ENCODE measurements around the gene PCSK1N.
"Not testable (repeated sequence)": the region's sequence is repeated elsewhere in the genome, so short reads cannot be mapped to it uniquely, and the experiment has no call there.

Gene PCSK1N

DNA sequence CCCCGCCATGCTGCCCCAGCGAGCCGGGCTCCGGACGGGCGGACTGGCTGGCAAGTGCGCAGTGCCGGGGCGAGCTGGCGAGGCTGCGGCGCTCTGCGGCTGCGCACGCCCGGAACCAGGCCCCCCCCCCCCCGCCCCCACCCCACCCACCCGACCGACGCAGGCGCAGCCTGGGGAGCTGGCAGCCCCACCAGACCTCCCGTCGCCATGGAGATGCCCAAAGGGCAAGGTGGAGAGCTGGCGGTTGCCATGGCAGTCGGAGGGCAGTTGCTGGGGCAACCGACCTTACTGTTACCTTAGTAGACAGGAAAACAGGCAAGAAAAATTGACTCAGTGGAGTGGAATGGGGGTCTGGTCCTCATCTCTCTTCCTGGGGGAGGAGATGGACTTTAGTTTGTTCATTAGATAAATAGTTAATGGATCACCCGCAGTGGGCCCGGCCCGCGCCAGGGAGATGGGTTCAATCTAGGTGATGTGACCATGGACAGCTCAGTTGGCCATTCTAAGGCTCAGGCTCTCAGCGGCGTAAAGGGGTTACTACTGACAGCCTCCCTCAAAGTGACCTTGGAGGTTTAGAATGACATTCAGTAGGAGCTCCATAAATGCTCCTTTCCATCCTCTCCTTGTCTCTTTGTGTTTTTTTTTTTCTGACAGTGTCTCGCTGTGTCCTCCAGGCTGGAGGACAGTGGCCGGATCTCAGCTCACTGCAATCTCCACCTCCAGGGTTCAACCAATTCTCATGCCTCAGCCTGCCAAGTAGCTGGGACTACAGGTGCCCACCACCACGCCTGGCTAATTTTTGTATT is at the start of gene PCSK1N:
PCSK1N (minus strand) TSS at position 87 of the 806 bp plus-strand sequence; CDS start at position 9, 78 bp downstream.
- Histone ChIP-seq H3K9me3 (ENCODE audit: insufficient read depth, low read depth, low read length) (no peaks in the 10 kb centered on the region), H3F3A (ENCODE audit: low read depth) (no peaks in the 10 kb centered on the region), H3K79me2 (ENCODE audit: insufficient read depth, low read length) (no peaks in the 10 kb centered on the region), H4K20me1 (ENCODE audit: insufficient read depth, low read length, poor library complexity, severe bottlenecking) (no peaks in the 10 kb centered on the region), H3K9me2 (replicated peaks; ENCODE audit: low read depth, low read length) (no peaks in the 10 kb centered on the region), H3K4me2 (ENCODE audit: low read depth, low read length, poor library complexity, severe bottlenecking) (no peak within 1 kb of the TSS), H3K4me3 (ENCODE audit: low read length, poor library complexity, severe bottlenecking) (no peak within 1 kb of the TSS), H3K27me3 (ENCODE audit: insufficient read depth, low read length, poor library complexity, severe bottlenecking) (no peaks in the 10 kb centered on the region), H3K36me3 (ENCODE audit: insufficient read depth, low read length) (no peaks in the 10 kb centered on the region), H3K9ac (ENCODE audit: low read depth, low read length, poor library complexity, severe bottlenecking) (no peak within 1 kb of the TSS), H2AFZ (ENCODE audit: low read length) (no peak within 1 kb of the TSS), H3K4me1 (ENCODE audit: insufficient read depth, low read length, poor library complexity, severe bottlenecking) (no peaks in the 10 kb centered on the region)
- TF ChIP-seq EZH2phosphoT487 (IDR thresholded peaks at IDR 0.05; ENCODE audit: borderline replicate concordance) = no peak
- no peak for TF ChIP-seq CTCF (conservative IDR thresholded peaks at IDR 0.05; ENCODE audit: low read length)

GRCh38 chrX:48883729-48884128 is 48.3 kb upstream of the PCSK1N start:
- Histone ChIP-seq H3K9me2 (replicated peaks; ENCODE audit: low read depth, low read length) (no peaks in the 10 kb centered on the region), H3K4me3 (ENCODE audit: low read length, poor library complexity, severe bottlenecking) (no peak overlapping the region), H3K27me3 (ENCODE audit: insufficient read depth, low read length, poor library complexity, severe bottlenecking) (no peaks in the 10 kb centered on the region), H4K20me1 (ENCODE audit: insufficient read depth, low read length, poor library complexity, severe bottlenecking) (no peaks in the 10 kb centered on the region), H2AFZ (ENCODE audit: low read length) (no peak overlapping the region), H3K36me3 (ENCODE audit: insufficient read depth, low read length) (no peaks in the 10 kb centered on the region), H3K9ac (ENCODE audit: low read depth, low read length, poor library complexity, severe bottlenecking) (no peak overlapping the region), H3F3A (ENCODE audit: low read depth) (no peaks in the 10 kb centered on the region), H3K4me1 (ENCODE audit: insufficient read depth, low read length, poor library complexity, severe bottlenecking) (no peaks in the 10 kb centered on the region), H3K79me2 (ENCODE audit: insufficient read depth, low read length) (no peaks in the 10 kb centered on the region), H3K4me2 (ENCODE audit: low read depth, low read length, poor library complexity, severe bottlenecking) (no peak overlapping the region), H3K9me3 (ENCODE audit: insufficient read depth, low read depth, low read length) (no peaks in the 10 kb centered on the region)
- TF ChIP-seq EZH2phosphoT487 (IDR thresholded peaks at IDR 0.05; ENCODE audit: borderline replicate concordance) (no peak), CTCF (conservative IDR thresholded peaks at IDR 0.05; ENCODE audit: low read length) (no peak)

DNA sequence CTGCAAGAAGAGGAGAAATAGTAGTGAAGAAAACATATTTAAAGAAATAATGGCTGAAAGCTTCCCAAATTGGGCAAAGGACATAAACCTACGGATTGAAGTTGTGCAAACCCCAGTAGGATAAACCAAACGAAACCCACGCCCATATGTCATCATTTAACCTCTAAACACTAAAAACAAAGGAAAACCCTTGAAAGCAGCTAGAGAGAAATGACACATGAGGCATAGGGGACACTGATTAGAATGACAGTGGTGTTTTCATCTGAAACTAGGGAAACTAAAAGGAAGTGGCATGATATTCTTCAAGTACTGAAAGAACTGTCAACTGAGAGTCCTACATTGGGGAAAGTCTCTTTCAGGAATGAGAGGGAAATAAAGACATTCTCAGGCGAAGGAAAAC is 41.5 kb upstream of the PCSK1N start:
- not testable (repeated sequence) for H2AFZ ChIP-seq (ENCODE audit: low read length); H3K4me2 ChIP-seq (ENCODE audit: low read depth, low read length, poor library complexity, severe bottlenecking)

DNA sequence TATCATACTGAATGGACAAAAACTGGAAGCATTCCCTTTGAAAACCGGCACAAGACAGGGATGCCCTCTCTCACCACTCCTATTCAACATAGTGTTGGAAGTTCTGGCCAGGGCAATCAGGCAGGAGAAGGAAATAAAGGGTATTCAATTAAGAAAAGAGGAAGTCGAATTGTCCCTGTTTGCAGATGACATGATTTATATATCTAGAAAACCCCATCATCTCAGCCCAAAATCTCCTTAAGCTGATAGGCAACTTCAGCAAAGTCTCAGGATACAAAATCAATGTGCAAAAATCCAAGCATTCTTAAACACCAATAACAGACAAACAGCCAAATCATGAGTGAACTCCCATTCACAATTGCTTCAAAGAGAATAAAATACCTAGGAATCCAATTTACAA is 36.6 kb upstream of the PCSK1N start:
- H3F3A ChIP-seq (ENCODE audit: low read depth); H4K20me1 ChIP-seq (ENCODE audit: insufficient read depth, low read length, poor library complexity, severe bottlenecking); H3K36me3 ChIP-seq (ENCODE audit: insufficient read depth, low read length); H2AFZ ChIP-seq (ENCODE audit: low read length); H3K79me2 ChIP-seq (ENCODE audit: insufficient read depth, low read length); H3K4me3 ChIP-seq (ENCODE audit: low read length, poor library complexity, severe bottlenecking); H3K9ac ChIP-seq (ENCODE audit: low read depth, low read length, poor library complexity, severe bottlenecking); H3K9me3 ChIP-seq (ENCODE audit: insufficient read depth, low read depth, low read length); H3K9me2 ChIP-seq (replicated peaks; ENCODE audit: low read depth, low read length); H3K4me1 ChIP-seq (ENCODE audit: insufficient read depth, low read length, poor library complexity, severe bottlenecking); H3K27me3 ChIP-seq (ENCODE audit: insufficient read depth, low read length, poor library complexity, severe bottlenecking); H3K4me2 ChIP-seq (ENCODE audit: low read depth, low read length, poor library complexity, severe bottlenecking): not testable (repeated sequence)

More for the DNA sequence above, 41.5 kb upstream of the PCSK1N start:
- not testable (repeated sequence) for H3K4me1 ChIP-seq (ENCODE audit: insufficient read depth, low read length, poor library complexity, severe bottlenecking); H3K4me3 ChIP-seq (ENCODE audit: low read length, poor library complexity, severe bottlenecking); H3K79me2 ChIP-seq (ENCODE audit: insufficient read depth, low read length); H3K9ac ChIP-seq (ENCODE audit: low read depth, low read length, poor library complexity, severe bottlenecking); H3F3A ChIP-seq (ENCODE audit: low read depth); H3K27me3 ChIP-seq (ENCODE audit: insufficient read depth, low read length, poor library complexity, severe bottlenecking); H3K9me2 ChIP-seq (replicated peaks; ENCODE audit: low read depth, low read length); H3K36me3 ChIP-seq (ENCODE audit: insufficient read depth, low read length); H4K20me1 ChIP-seq (ENCODE audit: insufficient read depth, low read length, poor library complexity, severe bottlenecking); H3K9me3 ChIP-seq (ENCODE audit: insufficient read depth, low read depth, low read length)

Measured in Loucy (cell line).